ENCODE measurements around the gene VEGFD. TPM values are rescaled to one million over a fixed set of nuclear protein-coding genes. Genes with fewer than 3 reads are reported as not detected.
"Not testable (repeated sequence)": the region's sequence is repeated elsewhere in the genome, so short reads cannot be mapped to it uniquely, and the experiment has no call there.

The VEGFD gene
- total and polyA plus RNA-seq, 5 donors from 2014 or later, result not detected

DNA sequence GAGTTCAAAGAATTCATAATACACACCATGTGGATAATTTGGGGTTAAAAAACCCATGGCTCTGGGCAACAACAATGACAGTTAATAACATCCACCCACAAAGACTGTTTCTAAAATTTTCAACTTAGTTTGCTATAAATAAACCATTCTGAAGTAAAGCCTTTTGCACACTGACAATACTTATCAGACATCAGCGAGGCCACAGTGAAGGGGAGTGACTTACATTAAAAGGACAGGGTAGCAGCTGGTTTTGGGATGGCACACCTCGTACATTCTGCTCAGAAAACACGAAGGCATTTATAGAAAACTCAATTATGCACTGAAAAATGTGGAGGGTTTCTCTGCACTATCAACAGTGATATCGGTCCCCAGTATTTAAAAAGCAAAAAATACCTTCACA lies 63.9 kb downstream of the VEGFD start:
- no peaks in the 10 kb centered on the region for H3K9me3 Mint-ChIP-seq
- ATAC-seq (ENCODE audit: low read depth in 2 of 2) (no peak), DNase-seq (no peak)
- Histone ChIP-seq H3K9me3 (ENCODE audit: control insufficient read depth in 2 of 2, low read length in 2 of 2) (no peaks in the 10 kb centered on the region), H3K4me1 (ENCODE audit: control insufficient read depth, insufficient read depth, low read length, poor library complexity, severe bottlenecking) (no peaks in the 10 kb centered on the region), H3K27ac (ENCODE audit: insufficient read depth, low read length, poor library complexity, severe bottlenecking) (no peak overlapping the region), H3K4me3 (ENCODE audit: low read depth, low read length) (no peak overlapping the region), H3K36me3 (ENCODE audit: control insufficient read depth, insufficient read depth, low read length) (peaks cover 24% of the 10 kb centered on the region), H3K27me3 (ENCODE audit: control insufficient read depth, insufficient read depth, low read length) (no peaks in the 10 kb centered on the region)
- H3K36me3 Mint-ChIP-seq, result peaks cover 25% of the 10 kb centered on the region
- no peak overlapping the region for H3K4me3 Mint-ChIP-seq
- H3K27ac Mint-ChIP-seq, result no peak overlapping the region
- no peaks in the 10 kb centered on the region for H3K4me1 Mint-ChIP-seq
- H3K27me3 Mint-ChIP-seq, result no peaks in the 10 kb centered on the region

DNA sequence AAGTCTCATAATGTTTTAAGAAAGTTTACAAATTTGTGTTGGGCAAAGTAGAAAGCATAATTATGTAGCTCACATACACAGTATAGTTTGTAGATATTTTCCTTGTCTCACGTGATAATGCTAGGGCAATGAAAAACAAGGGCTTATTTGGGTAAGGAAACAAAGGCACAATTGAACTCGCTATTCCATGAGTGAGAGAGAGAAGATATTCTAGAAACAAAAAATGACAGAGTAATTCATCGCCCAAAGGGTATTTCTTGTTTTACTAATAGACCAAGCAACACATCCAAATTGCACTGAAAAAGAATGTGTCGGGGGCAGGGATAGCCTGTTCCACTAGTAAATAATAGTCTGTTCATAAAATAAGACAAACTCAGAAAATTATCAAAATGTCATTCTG lies 65.1 kb downstream of the VEGFD start:
- ATAC-seq (ENCODE audit: low read depth in 2 of 2) (no peak), DNase-seq (no peak)
- H3K27me3 ChIP-seq (ENCODE audit: control insufficient read depth, insufficient read depth, low read length), result no peaks in the 10 kb centered on the region
- H3K4me1 ChIP-seq (ENCODE audit: control insufficient read depth, insufficient read depth, low read length, poor library complexity, severe bottlenecking), result no peaks in the 10 kb centered on the region
- Mint-ChIP-seq H3K9me3 (no peaks in the 10 kb centered on the region), H3K27ac (no peak overlapping the region), H3K4me1 (no peaks in the 10 kb centered on the region), H3K27me3 (no peaks in the 10 kb centered on the region), H3K36me3 (peaks cover 20% of the 10 kb centered on the region), H3K4me3 (no peak overlapping the region)
- H3K9me3 ChIP-seq (ENCODE audit: control insufficient read depth in 2 of 2, low read length in 2 of 2), result no peaks in the 10 kb centered on the region
- peaks cover 16% of the 10 kb centered on the region for H3K36me3 ChIP-seq (ENCODE audit: control insufficient read depth, insufficient read depth, low read length)
- no peak overlapping the region for H3K4me3 ChIP-seq (ENCODE audit: low read depth, low read length)
- no peak overlapping the region for H3K27ac ChIP-seq (ENCODE audit: insufficient read depth, low read length, poor library complexity, severe bottlenecking)

DNA sequence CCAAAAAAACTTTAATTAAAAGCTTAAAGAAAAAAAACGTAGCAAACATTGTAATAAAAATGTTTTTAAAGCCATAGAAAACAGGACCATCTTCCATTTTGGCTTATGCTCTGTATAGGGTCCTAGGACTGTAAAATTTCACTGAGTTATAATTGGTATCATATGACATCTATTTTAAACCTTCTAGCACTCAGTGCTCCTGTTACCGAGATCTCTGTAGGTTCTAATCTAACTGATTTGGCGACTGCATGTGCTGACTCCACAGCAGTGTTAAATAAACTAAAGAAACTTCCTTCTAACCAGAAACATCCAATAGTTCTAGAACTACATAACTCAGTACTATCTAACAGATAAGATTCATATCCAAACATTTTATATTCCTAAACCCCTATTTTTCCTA lies 68.7 kb downstream of the VEGFD start, which contains the start of gene ASB11:
TSS of gene ASB11 (minus strand) at position 132 of the 400 bp plus-strand sequence. CDS start at position 97, 35 bp downstream.
- Mint-ChIP-seq H3K27ac (no peak within 1 kb of the TSS), H3K4me3 (no peak within 1 kb of the TSS), H3K9me3 (no peaks in the 10 kb centered on the region), H3K4me1 (no peaks in the 10 kb centered on the region), H3K27me3 (no peaks in the 10 kb centered on the region), H3K36me3 (peaks cover 9% of the 10 kb centered on the region)
- no peaks in the 10 kb centered on the region for H3K4me1 ChIP-seq (ENCODE audit: control insufficient read depth, insufficient read depth, low read length, poor library complexity, severe bottlenecking)
- H3K9me3 ChIP-seq (ENCODE audit: control insufficient read depth in 2 of 2, low read length in 2 of 2), result no peaks in the 10 kb centered on the region
- H3K36me3 ChIP-seq (ENCODE audit: control insufficient read depth, insufficient read depth, low read length), result peaks cover 4% of the 10 kb centered on the region
- no peak within 1 kb of the TSS for H3K4me3 ChIP-seq (ENCODE audit: low read depth, low read length)
- DNase-seq (no peak), ATAC-seq (ENCODE audit: low read depth in 2 of 2) (no peak)
- H3K27me3 ChIP-seq (ENCODE audit: control insufficient read depth, insufficient read depth, low read length), result no peaks in the 10 kb centered on the region
- H3K27ac ChIP-seq (ENCODE audit: insufficient read depth, low read length, poor library complexity, severe bottlenecking), result no peak within 1 kb of the TSS

DNA sequence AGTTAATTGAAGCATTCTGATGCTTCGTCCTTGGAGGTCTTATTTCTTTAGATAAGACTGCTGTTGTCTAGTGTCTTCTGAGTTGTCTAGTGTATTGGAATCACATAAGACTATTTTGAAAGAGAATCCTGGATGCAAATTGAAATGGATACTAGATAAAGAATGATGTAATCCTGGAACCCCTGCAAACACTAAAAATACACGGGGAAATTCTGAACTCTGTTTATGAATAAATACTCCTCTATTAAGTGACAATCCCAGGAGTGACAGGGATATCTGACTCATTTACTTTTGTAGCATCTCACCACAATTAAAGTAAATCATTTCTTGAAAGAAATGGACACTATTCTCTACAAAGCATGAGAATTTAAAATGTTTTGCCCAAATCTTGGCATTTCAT lies 69.7 kb downstream of the VEGFD start:
- Mint-ChIP-seq H3K4me3 (no peak overlapping the region), H3K4me1 (no peaks in the 10 kb centered on the region), H3K27ac (no peak overlapping the region), H3K36me3 (peaks cover 5% of the 10 kb centered on the region), H3K9me3 (no peaks in the 10 kb centered on the region), H3K27me3 (no peaks in the 10 kb centered on the region)
- H3K4me3 ChIP-seq (ENCODE audit: low read depth, low read length), result no peak overlapping the region
- H3K4me1 ChIP-seq (ENCODE audit: control insufficient read depth, insufficient read depth, low read length, poor library complexity, severe bottlenecking), result no peaks in the 10 kb centered on the region
- H3K27me3 ChIP-seq (ENCODE audit: control insufficient read depth, insufficient read depth, low read length), result no peaks in the 10 kb centered on the region
- H3K9me3 ChIP-seq (ENCODE audit: control insufficient read depth in 2 of 2, low read length in 2 of 2), result no peaks in the 10 kb centered on the region
- ATAC-seq (ENCODE audit: low read depth in 2 of 2) (no peak), DNase-seq (no peak)
- H3K36me3 ChIP-seq (ENCODE audit: control insufficient read depth, insufficient read depth, low read length), result no peaks in the 10 kb centered on the region
- H3K27ac ChIP-seq (ENCODE audit: insufficient read depth, low read length, poor library complexity, severe bottlenecking), result no peak overlapping the region

DNA sequence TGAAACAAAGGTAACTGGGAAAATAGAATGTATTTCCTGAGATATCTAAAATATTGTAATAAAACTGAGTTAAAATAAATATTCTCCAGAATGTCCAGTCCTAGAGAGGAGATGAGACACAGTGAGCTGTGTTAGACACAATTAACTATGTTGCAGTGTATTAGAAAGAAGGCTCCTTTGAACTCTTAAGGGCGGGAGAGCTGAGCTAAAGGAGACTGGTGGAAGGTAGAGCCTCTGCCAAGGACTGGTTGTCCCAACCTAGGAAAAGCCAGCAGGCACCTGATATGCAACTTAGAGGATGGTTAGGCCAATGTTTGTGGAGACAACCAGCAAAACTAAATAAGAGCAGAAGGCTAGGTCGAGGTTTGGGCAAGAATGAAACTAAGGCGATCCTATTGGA lies 73.1 kb downstream of the VEGFD start:
- no peak for ATAC-seq (ENCODE audit: low read depth in 2 of 2)
- Histone ChIP-seq H3K27ac (ENCODE audit: insufficient read depth, low read length, poor library complexity, severe bottlenecking) (no peak overlapping the region), H3K27me3 (ENCODE audit: control insufficient read depth, insufficient read depth, low read length) (no peaks in the 10 kb centered on the region), H3K4me1 (ENCODE audit: control insufficient read depth, insufficient read depth, low read length, poor library complexity, severe bottlenecking) (no peaks in the 10 kb centered on the region), H3K9me3 (ENCODE audit: control insufficient read depth in 2 of 2, low read length in 2 of 2) (no peaks in the 10 kb centered on the region), H3K36me3 (ENCODE audit: control insufficient read depth, insufficient read depth, low read length) (no peaks in the 10 kb centered on the region), H3K4me3 (ENCODE audit: low read depth, low read length) (no peak overlapping the region)
- DNase-seq, result no peak
- Mint-ChIP-seq H3K36me3 (no peaks in the 10 kb centered on the region), H3K27me3 (peaks cover 4% of the 10 kb centered on the region), H3K4me3 (no peak overlapping the region), H3K27ac (no peak overlapping the region), H3K9me3 (no peaks in the 10 kb centered on the region), H3K4me1 (no peaks in the 10 kb centered on the region)

DNA sequence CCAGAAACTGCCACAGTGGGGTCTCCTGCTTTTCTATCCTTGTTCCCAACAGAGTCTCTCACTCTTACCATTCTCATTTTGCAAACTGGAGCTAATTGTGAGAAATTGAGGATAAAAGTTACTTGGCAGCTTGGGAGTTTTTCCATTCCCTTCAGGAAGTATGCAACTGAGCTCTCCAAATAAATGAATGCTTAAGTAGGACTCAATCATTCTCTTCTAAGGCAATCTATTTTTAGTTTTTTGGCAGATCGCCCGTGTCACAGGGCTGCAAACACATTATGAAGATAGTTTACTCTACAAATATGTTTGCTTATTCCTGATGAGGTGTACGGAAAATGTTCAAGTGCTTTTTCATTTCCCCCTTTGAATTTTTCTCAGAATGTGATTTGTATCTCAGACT lies 74.1 kb downstream of the VEGFD start:
- DNase-seq (no peak), ATAC-seq (ENCODE audit: low read depth in 2 of 2) (no peak)
- Histone ChIP-seq H3K27ac (ENCODE audit: insufficient read depth, low read length, poor library complexity, severe bottlenecking) (no peak overlapping the region), H3K27me3 (ENCODE audit: control insufficient read depth, insufficient read depth, low read length) (no peaks in the 10 kb centered on the region), H3K9me3 (ENCODE audit: control insufficient read depth in 2 of 2, low read length in 2 of 2) (no peaks in the 10 kb centered on the region), H3K4me3 (ENCODE audit: low read depth, low read length) (no peak overlapping the region), H3K4me1 (ENCODE audit: control insufficient read depth, insufficient read depth, low read length, poor library complexity, severe bottlenecking) (no peaks in the 10 kb centered on the region), H3K36me3 (ENCODE audit: control insufficient read depth, insufficient read depth, low read length) (no peaks in the 10 kb centered on the region)
- Mint-ChIP-seq H3K36me3 (no peaks in the 10 kb centered on the region), H3K27ac (no peak overlapping the region), H3K4me1 (no peaks in the 10 kb centered on the region), H3K9me3 (no peaks in the 10 kb centered on the region), H3K4me3 (no peak overlapping the region), H3K27me3 (peaks cover 10% of the 10 kb centered on the region)

DNA sequence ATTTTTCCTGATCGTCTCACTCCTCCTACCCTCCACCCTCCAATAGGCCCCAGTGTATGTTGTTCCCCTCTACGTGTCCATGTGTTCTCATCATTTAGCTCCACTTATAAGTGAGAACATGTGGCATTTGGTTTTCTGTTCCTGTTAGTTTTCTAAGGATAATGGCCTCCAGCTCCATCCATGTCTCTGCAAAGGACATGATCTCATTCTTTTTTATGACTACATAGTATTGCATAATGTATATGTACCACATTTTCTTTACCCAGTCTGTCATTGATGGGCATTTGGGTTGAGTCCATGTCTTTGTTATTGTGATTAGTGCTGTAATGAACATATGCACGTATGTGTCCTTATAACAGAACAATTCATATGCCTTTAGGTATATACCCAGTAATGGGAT lies 78.3 kb downstream of the VEGFD start:
- H3K36me3 Mint-ChIP-seq; H3K9me3 ChIP-seq (ENCODE audit: control insufficient read depth in 2 of 2, low read length in 2 of 2); DNase-seq; H3K27ac ChIP-seq (ENCODE audit: insufficient read depth, low read length, poor library complexity, severe bottlenecking); H3K27me3 ChIP-seq (ENCODE audit: control insufficient read depth, insufficient read depth, low read length); ATAC-seq (ENCODE audit: low read depth in 2 of 2); H3K27ac Mint-ChIP-seq; H3K36me3 ChIP-seq (ENCODE audit: control insufficient read depth, insufficient read depth, low read length); H3K4me1 Mint-ChIP-seq; H3K9me3 Mint-ChIP-seq; H3K4me3 Mint-ChIP-seq; H3K4me1 ChIP-seq (ENCODE audit: control insufficient read depth, insufficient read depth, low read length, poor library complexity, severe bottlenecking); H3K27me3 Mint-ChIP-seq; H3K4me3 ChIP-seq (ENCODE audit: low read depth, low read length): not testable (repeated sequence)

DNA sequence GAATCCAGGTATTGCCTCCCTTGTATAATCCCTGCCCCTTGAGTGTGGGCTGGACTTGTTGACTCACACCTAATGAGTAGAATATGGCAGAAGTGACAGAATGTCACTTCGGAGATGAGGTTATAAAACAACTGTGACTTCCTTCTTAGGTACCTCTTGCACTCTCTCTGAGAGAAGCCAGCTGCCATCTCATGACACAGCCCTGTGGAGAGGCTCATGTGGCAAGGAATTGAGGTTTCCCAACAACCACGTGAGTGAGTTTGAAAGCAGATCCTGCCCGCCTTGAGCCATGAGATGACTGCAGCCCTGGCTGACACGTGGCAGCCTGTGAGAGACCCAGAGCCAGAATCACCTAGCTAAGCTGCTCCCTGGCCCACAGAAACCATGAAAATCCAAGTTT lies 82.3 kb downstream of the VEGFD start:
- H3K36me3 Mint-ChIP-seq, result no peaks in the 10 kb centered on the region
- Histone ChIP-seq H3K9me3 (ENCODE audit: control insufficient read depth in 2 of 2, low read length in 2 of 2) (no peaks in the 10 kb centered on the region), H3K36me3 (ENCODE audit: control insufficient read depth, insufficient read depth, low read length) (no peaks in the 10 kb centered on the region), H3K27me3 (ENCODE audit: control insufficient read depth, insufficient read depth, low read length) (no peaks in the 10 kb centered on the region), H3K27ac (ENCODE audit: insufficient read depth, low read length, poor library complexity, severe bottlenecking) (no peak overlapping the region), H3K4me1 (ENCODE audit: control insufficient read depth, insufficient read depth, low read length, poor library complexity, severe bottlenecking) (no peaks in the 10 kb centered on the region), H3K4me3 (ENCODE audit: low read depth, low read length) (no peak overlapping the region)
- H3K27ac Mint-ChIP-seq, result no peak overlapping the region
- no peak for DNase-seq
- H3K4me1 Mint-ChIP-seq, result no peaks in the 10 kb centered on the region
- no peak for ATAC-seq (ENCODE audit: low read depth in 2 of 2)
- no peak overlapping the region for H3K4me3 Mint-ChIP-seq
- H3K9me3 Mint-ChIP-seq, result no peaks in the 10 kb centered on the region
- peaks cover 10% of the 10 kb centered on the region for H3K27me3 Mint-ChIP-seq

Measured in CD4-positive, CD25-positive, alpha-beta regulatory T cell (primary cell).